HG02884 (cell line): ENCODE measurements around the gene TCHH.

ENCODE experiments used
- ATAC-seq: cut with Tn5 transposase; IDR thresholded peaks from one replicate; pipeline ENCODE4 v1.9.1; 2021; ENCODE audit warnings: mild to moderate bottlenecking, moderate library complexity; ENCODE audit not compliant: unreplicated experiment

TCHH gene

DNA sequence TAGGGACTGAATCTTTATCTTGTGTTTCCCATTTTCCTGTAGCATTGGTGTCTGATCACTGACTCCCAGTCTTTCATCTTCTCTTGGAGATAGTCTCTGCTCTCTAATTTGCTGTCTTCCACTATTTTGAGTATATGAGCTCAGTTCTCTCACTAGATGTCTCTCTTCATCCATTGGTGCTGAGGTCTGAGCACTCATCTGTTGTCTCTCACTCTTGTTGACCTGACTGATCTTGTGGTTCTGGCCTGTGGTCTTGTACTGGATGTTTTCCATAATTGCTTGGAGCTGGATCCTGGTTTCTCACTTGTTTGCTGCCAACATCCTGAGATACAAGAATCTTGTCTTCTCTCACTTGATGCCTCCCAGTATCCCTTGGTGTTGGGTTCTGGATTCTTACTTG, 53.3 kb downstream of the TCHH start:
- no peak for ATAC-seq
